Aorta (tissue), 5 donors: Measurements from ENCODE around the gene LDAF1. TPM values are rescaled to one million over a fixed set of nuclear protein-coding genes. Genes with fewer than 3 reads are reported as not detected.

ENCODE experiments used
- ATAC-seq: fragments of 200-7000 bp; cut with Tn5 transposase; one replicate; pipeline ENCODE4 v1.9.1; 2022; ENCODE audit warnings: moderate library complexity; ENCODE audit not compliant: low FRiP score
- DNase-seq, 2 donors: peaks; one replicate each; pipeline ENCODE4 v3.0.0-alpha.2; 2020
- H3K27ac ChIP-seq, 2 donors: one replicate each; pipeline ENCODE4 v1.5.1; 2013; ENCODE audit warnings: low read length in 2 of 2, mild to moderate bottlenecking in 2 of 2, moderate library complexity in 2 of 2, control low read depth in 1 of 2, inconsistent platforms in 1 of 2, low read depth in 1 of 2
- H3K27me3 ChIP-seq, 2 donors: one replicate each; pipeline ENCODE4 v1.6.1; 2013; ENCODE audit warnings: control low read depth in 1 of 2, low read length in 1 of 2, mild to moderate bottlenecking in 1 of 2, moderate library complexity in 1 of 2; ENCODE audit not compliant: insufficient read depth in 2 of 2, control insufficient read depth in 1 of 2
- H3K36me3 ChIP-seq, 2 donors: one replicate each; pipeline ENCODE4 v1.6.1; 2013; ENCODE audit warnings: control low read depth in 1 of 2, low read length in 1 of 2, mild to moderate bottlenecking in 1 of 2; ENCODE audit not compliant: insufficient read depth in 2 of 2, control insufficient read depth in 1 of 2
- H3K4me1 ChIP-seq, 2 donors: one replicate each; pipeline ENCODE4 v1.6.1; 2013; ENCODE audit warnings: low read length in 2 of 2, control low read depth in 1 of 2, mild to moderate bottlenecking in 1 of 2, moderate library complexity in 1 of 2; ENCODE audit not compliant: insufficient read depth in 2 of 2, control insufficient read depth in 1 of 2
- H3K4me3 ChIP-seq, 2 donors: one replicate each; pipeline ENCODE4 v1.5.1; 2013; ENCODE audit warnings: low read length in 2 of 2, control low read depth in 1 of 2, mild to moderate bottlenecking in 1 of 2
- H3K9me3 ChIP-seq: one replicate; pipeline ENCODE4 v1.6.1; 2013; ENCODE audit warnings: mild to moderate bottlenecking, low read length; ENCODE audit not compliant: control insufficient read depth
- WGBS, 2 donors: extraction: QIAGEN DNeasy Blood & Tissue Kit; methylation state at CpG; one replicate each; pipeline ENCODE4 v1.1.7; 2013; 5-methylcytosine and 5-hydroxymethylcytosine counted together
- intact Hi-C, 2 donors: fragments of 100-400 bp; cut with DNase I; formaldehyde crosslinking; loops; one replicate each; pipeline versions ENCODE4 v1.14.2 to v1.15.0; 2022
- polyA plus RNA-seq, 2 donors: library from polyadenylated mRNA; stranded (reverse); fragments of 200-250 nt; gene quantifications; one replicate each; pipeline ENCODE4 v1.2.3, GENCODE V29; 2013
- total RNA-seq, 2 donors: library from RNA; stranded (reverse); fragmentation: NEBNext Ultra II Directional; extraction: Animal tissue kit (Norgen Biotek cat#: 25700); gene quantifications; one replicate each; pipeline ENCODE4 v1.2.1, GENCODE V29; 2021
- donor health status: healthy with polysubstance abuse.
- donor health status: Bipolar disorder and iron deficiency.
- donor health status: DM: no; HTN: no; CAD: no.
- donor health status: DM: no; HTN: no; CAD: no.
- donor health status: DM: yes; HTN: yes; CAD: no.

Gene LDAF1
- total and polyA plus RNA-seq, 4 donors: 42.8 to 62.5 (median 56.3) TPM

DNA sequence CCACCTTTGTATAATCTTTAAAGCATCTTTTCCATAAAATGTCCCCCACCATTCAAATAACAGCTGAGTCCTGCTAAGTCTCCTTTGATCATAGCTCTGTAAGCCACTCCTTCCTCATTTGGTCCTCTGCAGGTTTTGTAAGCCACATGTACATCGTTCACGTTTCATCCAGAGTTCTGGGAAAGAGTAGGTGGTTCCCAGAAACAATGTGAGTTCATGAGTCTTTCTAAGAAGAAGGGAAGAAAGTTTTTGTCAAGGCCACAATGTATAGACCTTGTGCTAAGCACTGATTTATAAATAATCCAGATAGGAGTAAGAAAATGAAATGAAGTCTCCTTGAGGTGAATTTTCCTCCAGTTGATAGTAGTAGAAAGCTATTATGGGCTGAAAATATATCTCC is 66.3 kb downstream of the LDAF1 start:
- H3K4me3 ChIP-seq: no peak overlapping the region
- intact Hi-C loops: no loop called here
- no peak for DNase-seq
- ATAC-seq: no peak
- H3K27ac ChIP-seq: no peak overlapping the region
- WGBS, 2 donors: 60 to 70% methylated on average over 2 of the region's 2 CpGs
- no peaks in the 10 kb centered on the region for H3K27me3 ChIP-seq
- H3K9me3 ChIP-seq: no peaks in the 10 kb centered on the region
- H3K4me1 ChIP-seq: no peaks in the 10 kb centered on the region
- H3K36me3 ChIP-seq: no peaks in the 10 kb centered on the region

- no peaks in the 10 kb centered on the region for H3K36me3 ChIP-seq
- no peaks in the 10 kb centered on the region for H3K4me1 ChIP-seq
- H3K9me3 ChIP-seq: no peaks in the 10 kb centered on the region
- ATAC-seq: no peak
- no peaks in the 10 kb centered on the region for H3K27me3 ChIP-seq
- intact Hi-C loops: no loop called here
- H3K27ac ChIP-seq: no peak overlapping the region
- DNase-seq: no peak
- no peak overlapping the region for H3K4me3 ChIP-seq
These were observed 68.3 kb downstream of the LDAF1 start for GRCh38 chr16:21226749-21227148.

DNA sequence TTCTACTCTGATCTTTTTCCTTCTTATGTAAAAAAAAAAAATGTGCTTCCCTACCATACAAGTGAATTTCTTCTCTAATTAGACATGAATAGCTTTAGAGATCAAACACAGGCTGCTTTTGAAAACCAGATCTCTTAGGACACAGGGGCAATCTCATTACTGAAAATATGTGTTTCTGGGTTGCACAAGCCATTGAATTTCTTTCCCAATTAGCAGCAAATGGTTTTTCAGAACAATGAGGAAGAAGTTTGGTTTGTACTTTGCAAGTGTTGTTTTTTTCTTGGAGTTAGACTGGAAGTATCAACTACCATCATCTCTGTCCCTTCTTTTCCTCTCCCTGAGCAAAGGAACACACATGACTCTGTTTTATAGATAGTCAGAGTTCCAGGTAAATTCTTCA is 69.4 kb downstream of the LDAF1 start:
- no peaks in the 10 kb centered on the region for H3K9me3 ChIP-seq
- H3K36me3 ChIP-seq: no peaks in the 10 kb centered on the region
- no peak for ATAC-seq
- intact Hi-C loops: no loop called here
- no peak overlapping the region for H3K27ac ChIP-seq
- no peak for DNase-seq
- no peak overlapping the region for H3K4me3 ChIP-seq
- no peaks in the 10 kb centered on the region for H3K27me3 ChIP-seq
- no peaks in the 10 kb centered on the region for H3K4me1 ChIP-seq

GRCh38 chr16:21228361-21228872 is 69.9 kb downstream of the LDAF1 start:
- intact Hi-C loops: no loop called here

More at GRCh38 chr16:21228361-21228872, 69.9 kb downstream of the LDAF1 start:
- Histone ChIP-seq H3K27me3 (no peaks in the 10 kb centered on the region), H3K4me3 (no peak overlapping the region), H3K4me1 (no peaks in the 10 kb centered on the region), H3K27ac (no peak overlapping the region), H3K36me3 (no peaks in the 10 kb centered on the region), H3K9me3 (no peaks in the 10 kb centered on the region)
- WGBS, 2 donors: 66 to 71% methylated on average over 2 of the region's 2 CpGs
- ATAC-seq (no peak), DNase-seq (no peak)

Other genes with a start within 250 kb of the LDAF1 start
- not detected for gene DNAH3, start 7.8 kb upstream of the LDAF1 start, total RNA-seq
- gene DNAH3, start 7.8 kb upstream of the LDAF1 start, polyA plus RNA-seq: not detected
- not detected for gene ZP2, start 52.9 kb downstream of the LDAF1 start, total RNA-seq
- gene ZP2, start 52.9 kb downstream of the LDAF1 start, polyA plus RNA-seq: not detected
- gene ANKS4B, start 75.0 kb downstream of the LDAF1 start, total RNA-seq: not detected
- 1 to 10 TPM in 1 of 2 donors, under 1 TPM in 1; 0.08 to 6.9 TPM for gene ANKS4B, start 75.0 kb downstream of the LDAF1 start, polyA plus RNA-seq
- gene CRYM, start 119.6 kb downstream of the LDAF1 start, total RNA-seq: under 1 TPM in 1 of 2 donors, not detected in 1; 0.30 TPM
- gene CRYM, start 119.6 kb downstream of the LDAF1 start, polyA plus RNA-seq: 1 to 10 TPM in 1 of 2 donors, not detected in 1; 2.8 TPM